PFSK-1 (cell line): ENCODE data around the gene CALML5.

Source experiments
- FOXP2 ChIP-seq: optimal IDR thresholded peaks from 2 replicates; pipeline ENCODE3; 2011; ENCODE audit warnings: borderline replicate concordance, control low read depth, inconsistent platforms; ENCODE audit not compliant: insufficient read depth; ENCODE audit errors: extremely low read length, extremely low read depth
- POLR2AphosphoS5 ChIP-seq: IDR thresholded peaks from 2 replicates; pipeline ENCODE4 v1.6.1; 2012; ENCODE audit warnings: low read depth, mild to moderate bottlenecking, control low read depth, low read length, moderate library complexity
- REST ChIP-seq, 2 experiments: IDR thresholded peaks; 2 replicates each; pipeline versions ENCODE4 v1.6.1 to v1.8.0; 2011 to 2012; ENCODE audit warnings: low read depth in 2 of 2, low read length in 2 of 2, control low read depth in 1 of 2, inconsistent platforms in 1 of 2, mild to moderate bottlenecking in 1 of 2, moderate library complexity in 1 of 2; ENCODE audit not compliant: insufficient read depth in 1 of 2
- TAF1 ChIP-seq: IDR thresholded peaks from 2 replicates; pipeline ENCODE4 v1.6.1; 2012; ENCODE audit warnings: low read length, control low read depth, borderline replicate concordance; ENCODE audit not compliant: insufficient read depth

- TF ChIP-seq POLR2AphosphoS5: no peak
- TF ChIP-seq TAF1: no peak
- TF ChIP-seq FOXP2: no peak
- TF ChIP-seq REST (IDR thresholded peaks at IDR 0.05; ENCODE audit: insufficient read depth in 1 of 2, low read depth in 2 of 2, low read length in 2 of 2): no peak
These were observed 12.0 kb upstream of the CALML5 start for GRCh38 chr10:5511231-5511884.
